K562 (cell line): ENCODE measurements around the gene APOB. TPM values are rescaled to one million over a fixed set of nuclear protein-coding genes. Genes with fewer than 3 reads are reported as not detected.

Experiments
- ATAC-seq: fragments of 200-7000 bp; cut with Tn5 transposase; 3 replicates; pipeline ENCODE4 v1.9.1; 2020; ENCODE audit warnings: moderate library complexity
- BruUV-seq: library from RNA; stranded (reverse); fragments of 400-500 nt; replicated peaks from 2 replicates; lab custom pipeline; 2021; lab: Mats Ljungman, UMichigan
- CTCF ChIA-PET: fragments of 300-600 bp; formaldehyde crosslinking; extraction: SDS; loops from one replicate; lab custom pipeline; 2021; ENCODE audit warnings: low intra/inter-chr PET ratio; lab: Yijun Ruan, JAX
- POLR2A ChIA-PET: fragments of 300-600, 350-650 bp; sonication (Branson Sonifier 250); formaldehyde crosslinking; extraction: SDS; loops from one replicate; lab custom pipeline; 2021; ENCODE audit warnings: antibody characterized with exemption, inconsistent platforms; lab: Yijun Ruan, JAX
- DNase-seq, 4 experiments: peaks; one replicate each; pipeline versions ENCODE4 v3.0.0 to v3.0.0-alpha.2; 2011 to 2018; ENCODE audit warnings: low spot score in 3 of 4, mixed read lengths in 3 of 4; ENCODE audit errors: extremely low read depth in 1 of 4
- FAIRE-seq: peaks from 2 replicates; lab custom pipeline; 2011; peaks lifted over from hg19 to GRCh38; lab: Jason Lieb, UNC
- H2AFZ ChIP-seq: 2 replicates; pipeline ENCODE4 v1.6.0; 2011; ENCODE audit warnings: low read depth, low read length, control low read depth, inconsistent platforms
- H3K27ac ChIP-seq: fragments of 200-600 bp; 3 replicates; pipeline ENCODE4 v1.8.0; 2011; ENCODE audit warnings: low read depth, mild to moderate bottlenecking, control low read depth, inconsistent platforms, low read length, moderate library complexity, mixed read lengths; ENCODE audit errors: extremely low read depth
- H3K27me3 ChIP-seq, 2 experiments: fragments of 300-600 bp in 1 of 2; 2 replicates in 1 of 2; 3 replicates in 1 of 2; pipeline versions ENCODE4 v1.6.0 to v1.8.0; 2011; ENCODE audit warnings: inconsistent platforms in 2 of 2, low read length in 2 of 2, mild to moderate bottlenecking in 1 of 2, mixed read lengths in 1 of 2, moderate library complexity in 1 of 2; ENCODE audit not compliant: control insufficient read depth in 2 of 2, insufficient read depth in 2 of 2
- H3K36me3 ChIP-seq: fragments of 300-600 bp; 3 replicates; pipeline ENCODE4 v1.8.0; 2011; ENCODE audit warnings: mild to moderate bottlenecking, low read length, inconsistent platforms; ENCODE audit not compliant: control insufficient read depth, insufficient read depth
- H3K4me1 ChIP-seq, 2 experiments: fragments of 200-600 bp in 1 of 2; replicated peaks in 1 of 2; 2 replicates in 1 of 2; 3 replicates in 1 of 2; pipeline versions ENCODE4 v1.5.1 to v1.8.0; 2011; ENCODE audit warnings: inconsistent platforms in 2 of 2, low read length in 2 of 2, mild to moderate bottlenecking in 1 of 2, mixed read lengths in 1 of 2, moderate library complexity in 1 of 2; ENCODE audit not compliant: control insufficient read depth in 2 of 2, insufficient read depth in 2 of 2
- H3K4me2 ChIP-seq: 2 replicates; pipeline ENCODE4 v1.6.1; 2011; ENCODE audit warnings: low read length, control low read depth, inconsistent platforms, mixed read lengths; ENCODE audit not compliant: insufficient read depth
- H3K4me3 ChIP-seq: fragments of 200-600 bp; sonication (generic), shearing (Covaris generic); 2 replicates; pipeline ENCODE4 v1.5.1; 2016; ENCODE audit warnings: control low read depth, inconsistent platforms
- H3K79me2 ChIP-seq: fragments of 200-600 bp; 3 replicates; pipeline ENCODE4 v1.8.0; 2011; ENCODE audit warnings: low read length, inconsistent platforms; ENCODE audit not compliant: control insufficient read depth, insufficient read depth
- H3K9ac ChIP-seq, 2 experiments: 2 replicates each; pipeline versions ENCODE4 v1.6.0 to v1.6.1; 2011; ENCODE audit warnings: low read depth in 2 of 2, low read length in 2 of 2, control low read depth in 1 of 2, inconsistent platforms in 1 of 2, mild to moderate bottlenecking in 1 of 2, mixed read lengths in 1 of 2; ENCODE audit not compliant: insufficient read depth in 1 of 2
- H3K9me1 ChIP-seq: one replicate; pipeline ENCODE4 v1.6.0; 2011; ENCODE audit warnings: inconsistent platforms, mild to moderate bottlenecking, low read length, moderate library complexity; ENCODE audit not compliant: control insufficient read depth, insufficient read depth
- H3K9me3 ChIP-seq: replicated peaks from 2 replicates; pipeline ENCODE4 v1.5.1; 2011; ENCODE audit warnings: low read depth, low read length, inconsistent platforms; ENCODE audit not compliant: control insufficient read depth, insufficient read depth
- H4K20me1 ChIP-seq: replicated peaks from 2 replicates; pipeline ENCODE4 v1.6.1; 2011; ENCODE audit warnings: low read length, inconsistent platforms, mixed read lengths; ENCODE audit not compliant: control insufficient read depth, insufficient read depth
- GATA2 ChIP-seq: sonication (generic); formaldehyde crosslinking; IDR thresholded peaks from 2 replicates; pipeline ENCODE4 v1.4.0; 2020; ENCODE audit warnings: mild to moderate bottlenecking, missing genetic modification reagents
- JUND ChIP-seq, 2 experiments: IDR thresholded peaks; 2 replicates in 1 of 2; 3 replicates in 1 of 2; pipeline ENCODE4 v1.6.1; 2011; ENCODE audit warnings: borderline replicate concordance in 2 of 2, low read depth in 2 of 2, low read length in 2 of 2, improper control_type of control experiment in 1 of 2, missing biosample characterization in 1 of 2, missing genetic modification characterization in 1 of 2, missing genetic modification reagents in 1 of 2
- NFE2L1 ChIP-seq: fragments of 450-650 bp; IDR thresholded peaks from 2 replicates; pipeline ENCODE4 v1.6.1; 2016; ENCODE audit warnings: missing genetic modification characterization, low read depth, mild to moderate bottlenecking, missing compliant biosample characterization, moderate library complexity, borderline replicate concordance
- PCBP2 ChIP-seq: fragments of 200-400 bp; formaldehyde crosslinking; IDR thresholded peaks from 2 replicates; pipeline ENCODE4 v1.6.1; 2018; ENCODE audit warnings: low read length, low read depth, mild to moderate bottlenecking, moderate library complexity; ENCODE audit not compliant: poor library complexity, severe bottlenecking
- RBBP5 ChIP-seq: fragments of 200-600 bp; sonication (generic); IDR thresholded peaks from 2 replicates; pipeline ENCODE4 v1.6.1; 2012; ENCODE audit warnings: borderline replicate concordance, mild to moderate bottlenecking, low read length, control low read depth, inconsistent platforms; ENCODE audit not compliant: insufficient read depth, poor library complexity, severe bottlenecking
- TAF15 ChIP-seq: fragments of 200-400 bp; formaldehyde crosslinking; IDR thresholded peaks from 2 replicates; pipeline ENCODE4 v1.6.1; 2017; ENCODE audit warnings: mild to moderate bottlenecking, low read depth, low read length, moderate library complexity
- UBTF ChIP-seq, 2 experiments: IDR thresholded peaks; 2 replicates each; pipeline ENCODE4 v1.6.1; 2012; ENCODE audit warnings: improper control_type of control experiment in 2 of 2, low read depth in 2 of 2, low read length in 2 of 2, borderline replicate concordance in 1 of 2
- ZBTB49 ChIP-seq: sonication (generic); formaldehyde crosslinking; IDR thresholded peaks from 2 replicates; pipeline ENCODE4 v1.8.0; 2022; ENCODE audit warnings: missing genetic modification reagents, mild to moderate bottlenecking, borderline replicate concordance
- ZKSCAN3 ChIP-seq: fragments of 250-450 bp; sonication (Bioruptor Pico); IDR thresholded peaks from 2 replicates; pipeline ENCODE4 v1.4.0; 2020
- ZNF324 ChIP-seq: fragments of 250-450 bp; sonication (Bioruptor Pico); IDR thresholded peaks from 2 replicates; pipeline ENCODE4 v1.4.0; 2020; ENCODE audit warnings: mild to moderate bottlenecking
- ZNF583 ChIP-seq: fragments of 250-450 bp; sonication (Bioruptor Pico); IDR thresholded peaks from 2 replicates; pipeline ENCODE4 v1.4.0; 2020
- ZNF668 ChIP-seq: fragments of 250-450 bp; sonication (Bioruptor Pico); IDR thresholded peaks from 2 replicates; pipeline ENCODE4 v1.8.0; 2022; ENCODE audit warnings: mild to moderate bottlenecking, inconsistent platforms
- WGBS: fragments of 100-300 bp; shearing (Covaris generic); methylation state at CpG from one replicate; pipeline ENCODE4 v1.1.6; 2016; ENCODE audit warnings: low coverage, mixed read lengths; ENCODE audit not compliant: insufficient coverage; ENCODE audit errors: missing lambda C conversion rate; 5-methylcytosine and 5-hydroxymethylcytosine counted together
- in situ Hi-C: fragments of 300-500 bp; cut with MboI; formaldehyde crosslinking; loops from 4 replicates; pipeline ENCODE4 v1.15.0; 2018; ENCODE audit warnings: inconsistent platforms, mixed read lengths
- intact Hi-C: fragments of 100-400 bp; cut with micrococcal nuclease; formaldehyde crosslinking; loops from 2 replicates; pipeline ENCODE4 v1.14.2; 2022
- polyA plus RNA-seq, 8 experiments: library from polyadenylated mRNA; depleted of rRNA in 4 of 8; stranded (reverse) in 5 of 8; unstranded in 3 of 8; fragments of >200 nt; fragmentation: Nextera tagmentation in 2 of 8; fragmentation: Illumina TruSeq in 1 of 8; extraction: Ambion mirVana in 2 of 8; extraction: Trizol in 1 of 8; gene quantifications; 2 replicates each; pipeline versions ENCODE4 v1.2.1 to v1.2.3, GENCODE V29; 2011 to 2014; ENCODE audit warnings: inconsistent platforms in 1 of 8, missing spikeins in 1 of 8
- total RNA-seq, 7 experiments: library from RNA; depleted of rRNA in 6 of 7; stranded (reverse); fragments of >200 nt in 6 of 7; fragmentation: Illumina TruSeq in 2 of 7; extraction: Trizol in 2 of 7; gene quantifications; 2 replicates each; pipeline versions ENCODE4 v1.2.1 to v1.2.3, GENCODE V29; 2011 to 2021; ENCODE audit warnings: low replicate concordance in 1 of 7

The APOB gene
- total and polyA plus RNA-seq, 9 of the 15 experiments (the other 6 are each of a cell fraction or from before 2014, with no cell fraction given), result 0.73 TPM; not detected in 8

- no peak for TF ChIP-seq GATA2 (CRISPR knock-in tag)
- TF ChIP-seq UBTF (IDR thresholded peaks at IDR 0.05; ENCODE audit: borderline replicate concordance in 1 of 2, low read depth in 2 of 2, low read length in 2 of 2), result no peak
- TF ChIP-seq PCBP2, result no peak
- TF ChIP-seq NFE2L1 (tag), result no peak
- TF ChIP-seq ZNF324, result no peak
- TF ChIP-seq ZBTB49 (CRISPR knock-in tag), result no peak
- TF ChIP-seq TAF15, result no peak
- TF ChIP-seq ZKSCAN3 (CRISPR knock-in tag), result no peak
- no peak for TF ChIP-seq RBBP5
- TF ChIP-seq ZNF583 (CRISPR knock-in tag), result no peak
- TF ChIP-seq ZNF668 (CRISPR knock-in tag), result no peak
- TF ChIP-seq JUND (IDR thresholded peaks at IDR 0.05; ENCODE audit: borderline replicate concordance, low read depth, low read length), result no peak
- TF ChIP-seq JUND (tag; IDR thresholded peaks at IDR 0.05; ENCODE audit: borderline replicate concordance, low read depth, low read length), result no peak
- TF ChIP-seq, all 486 proteins: peak for 0
- H3K9ac ChIP-seq, result no peak overlapping the region
- in situ Hi-C loops, result no loop called here
- POLR2A ChIA-PET, result no interaction called here
- CTCF ChIA-PET, result no interaction called here
- no peak for DNase-seq
- no peaks in the 10 kb centered on the region for H3K36me3 ChIP-seq
- no peaks in the 10 kb centered on the region for H3K9me3 ChIP-seq
- intact Hi-C loops, result no loop called here
- peaks cover 0 to 6% of the 10 kb centered on the region in 2 experiments; a peak in 1 of 5 replicates for H3K27me3 ChIP-seq
- H3K27ac ChIP-seq, result no peak overlapping the region
- no peak overlapping the region for H3K4me3 ChIP-seq
- H4K20me1 ChIP-seq, result no peaks in the 10 kb centered on the region
- no TSS peak for BruUV-seq
- H2AFZ ChIP-seq, result no peak overlapping the region
- no peak for FAIRE-seq
- ATAC-seq, result no peak
- 5% methylated on average over 3 of the region's 3 CpGs for WGBS
- no peaks in the 10 kb centered on the region for H3K9me1 ChIP-seq
- H3K4me2 ChIP-seq, result no peak overlapping the region
- peaks cover 0 to 3% of the 10 kb centered on the region in 2 experiments; a peak in 1 of 5 replicates for H3K4me1 ChIP-seq
- H3K79me2 ChIP-seq, result no peaks in the 10 kb centered on the region
These were observed 48.5 kb upstream of the APOB start for GRCh38 chr2:21092308-21092869.
